HCT116 (cell line): ENCODE results near the gene CCDC154. TPM values are rescaled to one million over a fixed set of nuclear protein-coding genes. Genes with fewer than 3 reads are reported as not detected.
"Not testable (repeated sequence)": the region's sequence is repeated elsewhere in the genome, so short reads cannot be mapped to it uniquely, and the experiment has no call there.

Experiments used
- ATAC-seq: fragments of 200-7000 bp; cut with Tn5 transposase; 2 replicates; pipeline ENCODE4 v1.9.1; 2020; ENCODE audit warnings: mild to moderate bottlenecking, moderate library complexity
- BruUV-seq: library from RNA; stranded (reverse); fragments of 400-500 nt; replicated peaks from 2 replicates; lab custom pipeline; 2021; lab: Mats Ljungman, UMichigan
- CTCF ChIA-PET: fragments of 300-600 bp; sonication (Branson Sonifier 250); formaldehyde crosslinking; loops from one replicate; lab custom pipeline; 2021; ENCODE audit warnings: antibody characterized with exemption; lab: Charles Lee
- POLR2A ChIA-PET: fragments of 300-600, 350-600 bp; sonication (Branson Sonifier 250); formaldehyde crosslinking; loops from one replicate; lab custom pipeline; 2021; ENCODE audit warnings: antibody characterized with exemption; lab: Charles Lee
- RAD21 ChIA-PET, 2 experiments: fragments of 300-600 bp; sonication (Branson Sonifier 250); formaldehyde crosslinking; loops; one replicate each; lab custom pipeline; 2023; ENCODE audit warnings: low total read pairs in 2 of 2; ENCODE audit not compliant: uncharacterized antibody in 2 of 2, unreplicated experiment in 2 of 2, low non-redundant PET in 1 of 2; lab: Charles Lee
- DNase-seq: peaks from one replicate; pipeline ENCODE4 v3.0.0-alpha.2; 2010; ENCODE audit warnings: low read depth, low spot score
- H2AFZ ChIP-seq: fragments of 200-600 bp; shearing (Covaris generic), sonication (generic); 2 replicates; pipeline ENCODE4 v1.6.1; 2017; ENCODE audit warnings: low read depth, mixed run types, mixed read lengths, antibody characterized with exemption, low read length; ENCODE audit not compliant: poor library complexity, severe bottlenecking
- H3K27ac ChIP-seq: 2 replicates; pipeline ENCODE4 v1.5.1; 2012; ENCODE audit warnings: low read depth, low read length
- H3K27me3 ChIP-seq: fragments of 200-600 bp; sonication (generic); 2 replicates; pipeline ENCODE4 v1.6.1; 2016; ENCODE audit warnings: mixed run types, low read length, mixed read lengths; ENCODE audit not compliant: insufficient read depth
- H3K36me3 ChIP-seq, 2 experiments: fragments of 200-500 bp in 1 of 2; fragments of 200-600 bp in 1 of 2; sonication (Bioruptor generic) in 1 of 2; sonication (generic) in 1 of 2; 2 replicates each; pipeline versions ENCODE4 v1.5.1 to v1.6.1; 2014 to 2016; ENCODE audit warnings: low read length in 2 of 2, inconsistent platforms in 1 of 2, mixed read lengths in 1 of 2, mixed run types in 1 of 2; ENCODE audit not compliant: insufficient read depth in 2 of 2, control insufficient read depth in 1 of 2
- H3K4me1 ChIP-seq, 2 experiments: fragments of 200-600 bp in 1 of 2; sonication (generic) in 1 of 2; 2 replicates each; pipeline versions ENCODE4 v1.5.1 to v1.6.1; 2012 to 2017; ENCODE audit warnings: low read length in 2 of 2, inconsistent platforms in 1 of 2, mild to moderate bottlenecking in 1 of 2, mixed read lengths in 1 of 2, mixed run types in 1 of 2, moderate library complexity in 1 of 2; ENCODE audit not compliant: insufficient read depth in 2 of 2, control insufficient read depth in 1 of 2
- H3K4me2 ChIP-seq: fragments of 200-600 bp; sonication (generic); 2 replicates; pipeline ENCODE4 v1.6.1; 2017; ENCODE audit warnings: mixed run types, low read length, mixed read lengths
- H3K4me3 ChIP-seq, 2 experiments: fragments of 200-600 bp in 1 of 2; sonication (generic) in 1 of 2; replicated peaks in 1 of 2; 2 replicates each; pipeline ENCODE4 v1.5.1; 2011 to 2016; ENCODE audit warnings: low read length in 2 of 2, control low read depth in 1 of 2, low read depth in 1 of 2, mild to moderate bottlenecking in 1 of 2, mixed read lengths in 1 of 2, mixed run types in 1 of 2
- H3K79me2 ChIP-seq: fragments of 200-600 bp; sonication (generic); 2 replicates; pipeline ENCODE4 v1.6.1; 2017; ENCODE audit warnings: mild to moderate bottlenecking, mixed run types, low read length, moderate library complexity, mixed read lengths; ENCODE audit not compliant: insufficient read depth
- H3K9ac ChIP-seq: fragments of 200-600 bp; sonication (generic); 2 replicates; pipeline ENCODE4 v1.6.1; 2016; ENCODE audit warnings: low read length, mixed read lengths
- H3K9me2 ChIP-seq: fragments of 200-600 bp; sonication (generic), shearing (Covaris generic); 2 replicates; pipeline ENCODE4 v1.6.1; 2017; ENCODE audit warnings: mixed run types, mild to moderate bottlenecking, moderate library complexity; ENCODE audit not compliant: insufficient read depth
- H3K9me3 ChIP-seq, 2 experiments: fragments of 200-500 bp in 1 of 2; fragments of 200-600 bp in 1 of 2; sonication (Bioruptor generic) in 1 of 2; sonication (generic) in 1 of 2; 2 replicates each; pipeline ENCODE4 v1.6.1; 2014 to 2017; ENCODE audit warnings: low read length in 2 of 2, mixed read lengths in 2 of 2, inconsistent platforms in 1 of 2, low read depth in 1 of 2, mild to moderate bottlenecking in 1 of 2, mixed run types in 1 of 2, moderate library complexity in 1 of 2; ENCODE audit not compliant: control insufficient read depth in 1 of 2, insufficient read depth in 1 of 2
- H4K20me1 ChIP-seq: fragments of 200-600 bp; sonication (generic), shearing (Covaris generic); 2 replicates; pipeline ENCODE4 v1.6.1; 2017; ENCODE audit warnings: mixed run types, mild to moderate bottlenecking, moderate library complexity; ENCODE audit not compliant: insufficient read depth
- CEBPB ChIP-seq: IDR thresholded peaks from 2 replicates; pipeline ENCODE4 v1.6.1; 2012; ENCODE audit warnings: low read depth
- ELF1 ChIP-seq: IDR thresholded peaks from 2 replicates; pipeline ENCODE4 v1.6.1; 2012; ENCODE audit warnings: low read depth, borderline replicate concordance
- SP1 ChIP-seq: IDR thresholded peaks from 2 replicates; pipeline ENCODE4 v1.6.1; 2012; ENCODE audit warnings: low read depth
- intact Hi-C: fragments of 100-400 bp; cut with micrococcal nuclease; formaldehyde crosslinking; loops from 2 replicates; pipeline ENCODE4 v1.10.0; 2022
- total RNA-seq: library from RNA; stranded (reverse); gene quantifications from one replicate; pipeline ENCODE4 v1.2.1, GENCODE V29; 2021; ENCODE audit not compliant: unreplicated experiment

CCDC154 gene
- total RNA-seq, 1 experiment from 2014 or later, result 1.7 TPM

DNA sequence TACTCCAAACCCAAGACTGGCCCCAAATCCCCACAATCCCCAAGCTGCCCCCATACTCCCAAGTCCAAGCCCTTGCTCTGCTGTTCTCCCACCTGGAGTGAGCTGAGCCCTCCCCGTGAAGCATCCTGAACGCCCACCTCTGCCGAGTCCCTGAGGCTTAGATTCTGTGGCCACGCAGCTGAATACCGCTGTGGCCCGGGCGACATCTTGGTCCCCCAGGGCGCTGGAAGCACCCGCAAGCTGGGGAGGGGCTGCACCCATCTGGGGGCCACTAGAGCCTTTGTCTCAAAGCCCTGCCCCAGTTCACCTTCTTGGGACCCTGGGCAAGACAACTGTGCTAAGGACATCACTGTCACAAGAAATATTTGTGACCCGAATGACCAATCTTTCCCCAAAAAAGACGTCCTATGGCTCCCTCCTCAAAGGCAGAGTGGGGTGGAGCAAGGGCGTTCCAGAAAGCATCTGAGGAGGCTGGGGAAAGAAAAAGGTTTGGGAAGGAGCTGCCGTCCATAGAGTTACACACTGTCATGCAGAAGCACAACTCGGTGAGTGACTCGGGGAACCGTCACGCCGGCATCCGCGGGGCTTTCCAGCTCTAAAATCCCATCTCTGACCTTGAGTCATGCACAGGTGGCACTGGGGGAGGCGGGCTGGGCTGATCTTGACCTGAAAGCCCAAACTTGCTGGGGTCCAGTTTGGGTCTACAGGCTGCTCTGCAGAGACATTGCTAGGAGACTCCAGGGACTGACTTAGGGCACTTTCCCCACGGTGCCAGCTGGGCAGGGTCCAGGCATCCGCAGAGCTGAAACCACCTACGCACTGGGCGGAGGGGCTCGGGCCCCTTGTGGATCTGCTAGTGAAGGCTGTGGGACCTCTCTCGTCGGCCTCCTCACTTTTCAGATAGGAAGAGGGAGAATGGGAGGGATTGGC, 37.8 kb upstream of the CCDC154 start:
- intact Hi-C loops, result no loop called here
- ChIA-PET CTCF (no interaction called here), RAD21 (no interaction called here), POLR2A (no interaction called here)
- Histone ChIP-seq H3K27ac (no peak overlapping the region), H3K4me1 (no peaks in the 10 kb centered on the region; a peak in 1 of 4 replicates), H4K20me1 (no peaks in the 10 kb centered on the region), H2AFZ (no peak overlapping the region), H3K9ac (no peak overlapping the region), H3K9me2 (no peaks in the 10 kb centered on the region), H3K27me3 (no peaks in the 10 kb centered on the region), H3K4me3 (no peak overlapping the region), H3K9me3 (no peaks in the 10 kb centered on the region), H3K36me3 (no peaks in the 10 kb centered on the region), H3K4me2 (no peak overlapping the region), H3K79me2 (no peaks in the 10 kb centered on the region)
- no peak for ATAC-seq
- no peak for TF ChIP-seq CEBPB
- no peak for TF ChIP-seq SP1
- TF ChIP-seq ELF1, result no peak
- no TSS peak for BruUV-seq
- no peak for DNase-seq

- RAD21 ChIA-PET, H3K4me3 ChIP-seq, intact Hi-C loops: not testable (repeated sequence)
Measured at GRCh38 chr16:1478937-1479336, 34.6 kb upstream of the CCDC154 start.

More at GRCh38 chr16:1478937-1479336, 34.6 kb upstream of the CCDC154 start:
- DNase-seq, ATAC-seq, H3K79me2 ChIP-seq, CTCF ChIA-PET, H3K27ac ChIP-seq, H3K9ac ChIP-seq, H4K20me1 ChIP-seq, H2AFZ ChIP-seq, POLR2A ChIA-PET, H3K4me2 ChIP-seq, H3K9me3 ChIP-seq, H3K27me3 ChIP-seq, BruUV-seq, H3K9me2 ChIP-seq, H3K36me3 ChIP-seq: not testable (repeated sequence)
- peaks cover under 1 to 16% of the 10 kb centered on the region in 2 experiments; a peak in 3 of 4 replicates for H3K4me1 ChIP-seq
